DND-41 (cell line): ENCODE measurements around the gene BCL2L2.

Source experiments
- ATAC-seq: fragments of 200-7000 bp; cut with Tn5 transposase; 3 replicates; pipeline ENCODE4 v1.9.1; 2021; ENCODE audit warnings: low read depth; ENCODE audit not compliant: insufficient read depth
- DNase-seq: peaks from one replicate; pipeline ENCODE4 v3.0.0-alpha.2; 2020
- H2AFZ ChIP-seq: 2 replicates; pipeline ENCODE4 v1.6.0; 2012; ENCODE audit warnings: low read depth, low read length
- H3K27ac ChIP-seq: 2 replicates; pipeline ENCODE4 v1.5.1; 2012; ENCODE audit warnings: low read length, inconsistent platforms
- H3K27me3 ChIP-seq: fragments of 200-600 bp; sonication (generic); 2 replicates; pipeline ENCODE4 v1.6.0; 2012; ENCODE audit warnings: low read length, mild to moderate bottlenecking, inconsistent platforms; ENCODE audit not compliant: insufficient read depth, poor library complexity
- H3K36me3 ChIP-seq: 2 replicates; pipeline ENCODE4 v1.5.1; 2012; ENCODE audit warnings: low read length, inconsistent platforms; ENCODE audit not compliant: insufficient read depth
- H3K4me1 ChIP-seq: 2 replicates; pipeline ENCODE4 v1.5.1; 2012; ENCODE audit warnings: mild to moderate bottlenecking, low read length; ENCODE audit not compliant: insufficient read depth
- H3K4me2 ChIP-seq: 2 replicates; pipeline ENCODE4 v1.6.0; 2012; ENCODE audit warnings: mild to moderate bottlenecking, moderate library complexity, low read length, inconsistent platforms; ENCODE audit not compliant: insufficient read depth
- H3K4me3 ChIP-seq, 2 experiments: fragments of 200-600 bp in 1 of 2; shearing (Covaris generic) in 1 of 2; 2 replicates each; pipeline ENCODE4 v1.5.1; 2012 to 2016; ENCODE audit warnings: inconsistent platforms in 2 of 2, low read length in 2 of 2, mild to moderate bottlenecking in 2 of 2, low read depth in 1 of 2, moderate library complexity in 1 of 2
- H3K79me2 ChIP-seq: 2 replicates; pipeline ENCODE4 v1.6.0; 2012; ENCODE audit warnings: low read length, inconsistent platforms; ENCODE audit not compliant: insufficient read depth
- H3K9ac ChIP-seq: 2 replicates; pipeline ENCODE4 v1.6.0; 2012; ENCODE audit warnings: low read depth, mild to moderate bottlenecking, inconsistent platforms, low read length, moderate library complexity
- H3K9me3 ChIP-seq: 2 replicates; pipeline ENCODE4 v1.5.1; 2012; ENCODE audit warnings: low read length, moderate library complexity, mild to moderate bottlenecking, inconsistent platforms; ENCODE audit not compliant: insufficient read depth, severe bottlenecking
- H4K20me1 ChIP-seq: 2 replicates; pipeline ENCODE4 v1.6.0; 2012; ENCODE audit warnings: low read length; ENCODE audit not compliant: insufficient read depth
- CTCF ChIP-seq: IDR thresholded peaks from 2 replicates; pipeline ENCODE4 v1.5.1; 2012; ENCODE audit warnings: borderline replicate concordance, low read length, moderate library complexity, mild to moderate bottlenecking; ENCODE audit not compliant: poor library complexity, severe bottlenecking; ENCODE audit errors: extremely low read depth
- EZH2 ChIP-seq: IDR thresholded peaks from 3 replicates; pipeline ENCODE4 v1.6.1; 2012; ENCODE audit warnings: borderline replicate concordance, low read depth, mild to moderate bottlenecking, moderate library complexity, low read length, inconsistent platforms; ENCODE audit not compliant: severe bottlenecking

BCL2L2 gene

GRCh38 chr14:23286020-23286901 lies 20.4 kb upstream of the BCL2L2 start, which contains the start of gene HOMEZ:
Gene HOMEZ (minus strand): TSS chr14:23286132. CDS start chr14:23285952, 180 bp downstream.
- Histone ChIP-seq H3K79me2 (peaks cover 23% of the 10 kb centered on the region), H3K4me1 (peaks cover 24% of the 10 kb centered on the region), H3K9me3 (no peaks in the 10 kb centered on the region), H3K27ac (peak within 1 kb of the TSS; percentile 87), H3K27me3 (no peaks in the 10 kb centered on the region), H4K20me1 (no peaks in the 10 kb centered on the region), H3K4me2 (peak within 1 kb of the TSS; percentile 83), H2AFZ (peak within 1 kb of the TSS; percentile 90), H3K9ac (peak within 1 kb of the TSS; percentile 74), H3K36me3 (no peaks in the 10 kb centered on the region; the same call in 1 of the 2 replicates), H3K4me3 (peak within 1 kb of the TSS; percentile 82 to 84)
- DNase-seq (peak; percentile 99), ATAC-seq (peak; percentile 97)
- TF ChIP-seq CTCF (peak; percentile 20), EZH2 (no peak)

GRCh38 chr14:23286902-23287479 lies 19.6 kb upstream of the BCL2L2 start:
- no peaks in the 10 kb centered on the region for H4K20me1 ChIP-seq
- H3K27ac ChIP-seq, result peak overlapping the region; percentile 87
- ATAC-seq, result no peak
- H3K4me1 ChIP-seq, result peaks cover 24% of the 10 kb centered on the region
- TF ChIP-seq CTCF, result no peak
- TF ChIP-seq EZH2, result no peak
- no peaks in the 10 kb centered on the region for H3K27me3 ChIP-seq
- no peak for DNase-seq
- H3K36me3 ChIP-seq, result no peaks in the 10 kb centered on the region; the same call in 1 of the 2 replicates
- peak overlapping the region; percentile 83 for H3K4me2 ChIP-seq
- peak overlapping the region; percentile 74 for H3K9ac ChIP-seq
- H2AFZ ChIP-seq, result peak overlapping the region; percentile 90
- H3K4me3 ChIP-seq, result peak overlapping the region; percentile 46 to 84
- H3K9me3 ChIP-seq, result no peaks in the 10 kb centered on the region
- H3K79me2 ChIP-seq, result peaks cover 23% of the 10 kb centered on the region

- Histone ChIP-seq H3K4me2 (peak overlapping the region; percentile 1; the same call in 1 of the 2 replicates), H2AFZ (no peak overlapping the region; the same call in 1 of the 2 replicates)
- TF ChIP-seq CTCF (peak; percentile 91), EZH2 (no peak)
Observed at GRCh38 chr14:23294734-23295561, 11.7 kb upstream of the BCL2L2 start.

More at GRCh38 chr14:23294734-23295561, 11.7 kb upstream of the BCL2L2 start:
- ATAC-seq (peak; percentile 82), DNase-seq (peak; percentile 63)
- H3K79me2 ChIP-seq, result peaks cover 3% of the 10 kb centered on the region
- no peaks in the 10 kb centered on the region for H3K27me3 ChIP-seq
- no peak overlapping the region for H3K4me3 ChIP-seq
- H3K36me3 ChIP-seq, result peaks cover 27% of the 10 kb centered on the region
- peaks cover 16% of the 10 kb centered on the region for H3K4me1 ChIP-seq
- H4K20me1 ChIP-seq, result no peaks in the 10 kb centered on the region
- H3K27ac ChIP-seq, result no peak overlapping the region
- no peaks in the 10 kb centered on the region for H3K9me3 ChIP-seq
- no peak overlapping the region for H3K9ac ChIP-seq
